SK-N-SH (cell line): Measurements from ENCODE around the gene GBX2. TPM values are rescaled to one million over a fixed set of nuclear protein-coding genes. Genes with fewer than 3 reads are reported as not detected.

Source experiments
- CTCF ChIA-PET: fragments of 300-600, 350-600 bp; formaldehyde crosslinking; extraction: SDS; loops from one replicate; lab custom pipeline; 2021; lab: Yijun Ruan, JAX
- POLR2A ChIA-PET: fragments of 350-600 bp; sonication (Branson Sonifier 250); formaldehyde crosslinking; extraction: SDS; loops from one replicate; lab custom pipeline; 2020; ENCODE audit warnings: antibody characterized with exemption, inconsistent platforms; lab: Yijun Ruan, JAX
- DNase-seq: peaks from one replicate; pipeline ENCODE4 v3.0.0; 2012
- H2AFZ ChIP-seq: fragments of 200-600 bp; sonication (generic); 2 replicates; pipeline ENCODE4 v1.8.1; 2016; ENCODE audit warnings: antibody characterized with exemption, mild to moderate bottlenecking, low read depth
- H3F3A ChIP-seq: fragments of 200-600 bp; sonication (generic); replicated peaks from 2 replicates; pipeline ENCODE3; 2016; ENCODE audit warnings: antibody characterized with exemption, mild to moderate bottlenecking; ENCODE audit not compliant: insufficient read depth
- H3K27ac ChIP-seq, 2 experiments: fragments of 200-500 bp in 1 of 2; fragments of 200-600 bp in 1 of 2; sonication (Bioruptor generic) in 1 of 2; sonication (generic), shearing (Covaris generic) in 1 of 2; 2 replicates each; pipeline versions ENCODE4 v1.5.1 to v1.6.1; 2014 to 2016; ENCODE audit warnings: low read depth in 2 of 2, inconsistent platforms in 1 of 2, low read length in 1 of 2, mild to moderate bottlenecking in 1 of 2, mixed read lengths in 1 of 2
- H3K27me3 ChIP-seq: fragments of 200-600 bp; sonication (generic), shearing (Covaris generic); 2 replicates; pipeline ENCODE4 v1.6.1; 2016; ENCODE audit warnings: mixed run types; ENCODE audit not compliant: insufficient read depth
- H3K36me3 ChIP-seq, 2 experiments: fragments of 200-500 bp in 1 of 2; fragments of 200-600 bp in 1 of 2; sonication (Bioruptor generic) in 1 of 2; sonication (generic) in 1 of 2; replicated peaks in 1 of 2; 2 replicates each; pipeline versions ENCODE3 to v1.5.1; 2014 to 2016; ENCODE audit warnings: low read length in 1 of 2, mild to moderate bottlenecking in 1 of 2; ENCODE audit not compliant: insufficient read depth in 2 of 2, control insufficient read depth in 1 of 2
- H3K4me1 ChIP-seq, 2 experiments: fragments of 200-500 bp in 1 of 2; fragments of 200-600 bp in 1 of 2; sonication (Bioruptor generic) in 1 of 2; sonication (generic), shearing (Covaris generic) in 1 of 2; 2 replicates each; pipeline versions ENCODE4 v1.5.1 to v1.6.1; 2014 to 2016; ENCODE audit warnings: low read depth in 1 of 2, low read length in 1 of 2, mixed run types in 1 of 2; ENCODE audit not compliant: insufficient read depth in 2 of 2, control insufficient read depth in 1 of 2
- H3K4me2 ChIP-seq: fragments of 200-600 bp; sonication (generic), shearing (Covaris generic); 2 replicates; pipeline ENCODE4 v1.6.1; 2017; ENCODE audit warnings: mixed run types
- H3K4me3 ChIP-seq, 2 experiments: fragments of 200-500 bp in 1 of 2; fragments of 200-600 bp in 1 of 2; sonication (Bioruptor generic) in 1 of 2; sonication (generic), shearing (Covaris generic) in 1 of 2; 2 replicates each; pipeline versions ENCODE4 v1.5.1 to v1.8.1; 2014 to 2016; ENCODE audit warnings: low read depth in 2 of 2, inconsistent platforms in 1 of 2, low read length in 1 of 2, mild to moderate bottlenecking in 1 of 2, mixed read lengths in 1 of 2, moderate library complexity in 1 of 2
- H3K79me2 ChIP-seq: fragments of 200-600 bp; sonication (generic); 2 replicates; pipeline ENCODE4 v1.8.1; 2017; ENCODE audit warnings: mild to moderate bottlenecking; ENCODE audit not compliant: insufficient read depth
- H3K9ac ChIP-seq: fragments of 200-600 bp; sonication (generic); 2 replicates; pipeline ENCODE4 v1.6.1; 2017; ENCODE audit warnings: mixed run types
- H3K9me2 ChIP-seq: fragments of 200-600 bp; sonication (generic); 2 replicates; pipeline ENCODE4 v1.6.1; 2017; ENCODE audit warnings: mixed run types
- H3K9me3 ChIP-seq: fragments of 200-600 bp; sonication (generic); 2 replicates; pipeline ENCODE4 v1.6.1; 2017; ENCODE audit warnings: mixed run types, mild to moderate bottlenecking, moderate library complexity
- H4K20me1 ChIP-seq: fragments of 200-600 bp; sonication (generic); 2 replicates; pipeline ENCODE4 v1.6.1; 2017; ENCODE audit warnings: mild to moderate bottlenecking, mixed run types; ENCODE audit not compliant: insufficient read depth
- CTCF ChIP-seq: fragments of 200-600 bp; sonication (generic); IDR thresholded peaks from 2 replicates; pipeline ENCODE4 v1.6.1; 2017; ENCODE audit warnings: antibody characterized with exemption, mild to moderate bottlenecking, moderate library complexity
- ELF1 ChIP-seq: IDR thresholded peaks from 2 replicates; pipeline ENCODE4 v1.4.0; 2012
- GATA2 ChIP-seq: sonication (generic); formaldehyde crosslinking; IDR thresholded peaks from 2 replicates; pipeline ENCODE4 v1.5.0; 2020; ENCODE audit warnings: mild to moderate bottlenecking, missing genetic modification reagents
- JUND ChIP-seq: IDR thresholded peaks from 2 replicates; pipeline ENCODE4 v1.4.0; 2012
- MEF2A ChIP-seq: IDR thresholded peaks from 2 replicates; pipeline ENCODE4 v1.4.0; 2012; ENCODE audit warnings: low read depth, borderline replicate concordance
- MXI1 ChIP-seq: IDR thresholded peaks from 2 replicates; pipeline ENCODE4 v1.6.1; 2012; ENCODE audit warnings: mild to moderate bottlenecking, low read depth, low read length, improper control_type of control experiment
- NRF1 ChIP-seq: IDR thresholded peaks from 2 replicates; pipeline ENCODE4 v1.6.1; 2012; ENCODE audit warnings: low read depth, mild to moderate bottlenecking, low read length
- RAD21 ChIP-seq: IDR thresholded peaks from 2 replicates; pipeline ENCODE4 v1.6.1; 2012; ENCODE audit warnings: mild to moderate bottlenecking, low read length
- RCOR1 ChIP-seq: fragments of 150-350 bp; IDR thresholded peaks from 2 replicates; pipeline ENCODE4 v1.6.1; 2017; ENCODE audit warnings: antibody characterized with exemption, low read length
- RXRA ChIP-seq: IDR thresholded peaks from 2 replicates; pipeline ENCODE4 v1.4.0; 2012; ENCODE audit warnings: low read depth, mild to moderate bottlenecking, borderline replicate concordance
- SIN3A ChIP-seq: IDR thresholded peaks from 2 replicates; pipeline ENCODE4 v1.6.1; 2012; ENCODE audit warnings: low read depth, mild to moderate bottlenecking, low read length, moderate library complexity, borderline replicate concordance
- TAF1 ChIP-seq: IDR thresholded peaks from 2 replicates; pipeline ENCODE4 v1.6.1; 2012; ENCODE audit warnings: low read depth, mild to moderate bottlenecking, low read length, moderate library complexity, borderline replicate concordance
- YY1 ChIP-seq: IDR thresholded peaks from 2 replicates; pipeline ENCODE4 v1.4.0; 2012; ENCODE audit warnings: low read depth, mild to moderate bottlenecking
- WGBS: methylation state at CpG from one replicate; pipeline ENCODE4 v1.1.6; 2017; ENCODE audit warnings: low lambda C conversion rate; 5-methylcytosine and 5-hydroxymethylcytosine counted together
- polyA plus RNA-seq, 3 experiments: library from polyadenylated mRNA; depleted of rRNA; stranded (reverse); fragments of >200 nt; gene quantifications; 2 replicates each; pipeline ENCODE4 v1.2.3, GENCODE V29; 2012
- TF ChIP-seq, protein P1 (sequence below): fragments of 150-350 bp; IDR thresholded peaks from 2 replicates; pipeline ENCODE4 v1.6.1; 2016; ENCODE audit warnings: mild to moderate bottlenecking, low read depth, low read length
- TF ChIP-seq, protein P2 (sequence below): IDR thresholded peaks from 2 replicates; pipeline ENCODE4 v1.4.0; 2012; ENCODE audit warnings: low read depth, borderline replicate concordance
- TF ChIP-seq, protein P3 (sequence below): IDR thresholded peaks from 2 replicates; pipeline ENCODE4 v1.6.1; 2012; ENCODE audit warnings: mild to moderate bottlenecking, low read depth, low read length, moderate library complexity
- TF ChIP-seq, protein P4 (sequence below): IDR thresholded peaks from 2 replicates; pipeline ENCODE4; 2012

The GBX2 gene
- polyA plus RNA-seq, 1 of the 3 experiments (the other 2 are of a cell fraction) = 0.16 TPM

DNA sequence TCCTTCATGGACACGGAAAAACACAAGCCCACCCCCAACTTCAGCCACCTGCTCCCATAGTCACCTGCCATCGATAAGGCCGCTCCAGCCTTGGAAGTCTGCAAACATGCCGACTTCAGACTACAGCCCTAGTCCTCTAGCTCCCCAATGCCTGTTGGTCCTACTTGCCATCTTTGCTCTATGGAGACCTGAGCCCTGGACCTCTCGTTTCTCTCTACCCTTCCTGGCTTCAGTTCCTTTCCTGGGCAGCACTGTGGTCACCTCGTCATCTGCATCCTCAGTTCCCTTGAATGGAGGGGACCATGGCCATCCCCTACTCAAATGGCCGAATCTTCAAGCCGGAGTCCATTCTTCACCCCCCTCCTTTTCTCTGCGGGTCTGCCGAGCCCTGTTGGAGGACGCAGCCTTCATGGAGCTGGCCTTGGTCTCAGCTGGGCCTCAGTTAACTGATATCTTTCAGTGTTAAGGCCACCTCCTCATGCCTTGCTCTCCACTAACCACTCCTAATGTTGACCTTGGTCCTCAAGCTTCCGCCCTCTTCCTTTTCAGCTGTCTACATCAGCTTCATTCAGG lies 47.7 kb upstream of the GBX2 start (continued):
- no peak for TF ChIP-seq MEF2A
- TF ChIP-seq ELF1 = no peak
- TF ChIP-seq, protein P1, sequence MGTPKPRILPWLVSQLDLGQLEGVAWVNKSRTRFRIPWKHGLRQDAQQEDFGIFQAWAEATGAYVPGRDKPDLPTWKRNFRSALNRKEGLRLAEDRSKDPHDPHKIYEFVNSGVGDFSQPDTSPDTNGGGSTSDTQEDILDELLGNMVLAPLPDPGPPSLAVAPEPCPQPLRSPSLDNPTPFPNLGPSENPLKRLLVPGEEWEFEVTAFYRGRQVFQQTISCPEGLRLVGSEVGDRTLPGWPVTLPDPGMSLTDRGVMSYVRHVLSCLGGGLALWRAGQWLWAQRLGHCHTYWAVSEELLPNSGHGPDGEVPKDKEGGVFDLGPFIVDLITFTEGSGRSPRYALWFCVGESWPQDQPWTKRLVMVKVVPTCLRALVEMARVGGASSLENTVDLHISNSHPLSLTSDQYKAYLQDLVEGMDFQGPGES = no peak
- no peak for TF ChIP-seq SIN3A
- no peak for TF ChIP-seq JUND
- no peak for TF ChIP-seq NRF1
- TF ChIP-seq RAD21 = no peak
- no peak for TF ChIP-seq MXI1
- no peak for TF ChIP-seq YY1
- TF ChIP-seq RXRA = no peak

GRCh38 chr2:236215196-236215595 lies 47.0 kb upstream of the GBX2 start:
- H3F3A ChIP-seq = no peaks in the 10 kb centered on the region
- CTCF ChIA-PET = no interaction called here

More at GRCh38 chr2:236215196-236215595, 47.0 kb upstream of the GBX2 start:
- H3K9ac ChIP-seq = no peak overlapping the region
- H3K9me2 ChIP-seq = no peaks in the 10 kb centered on the region
- H3K9me3 ChIP-seq = no peaks in the 10 kb centered on the region
- no peak for DNase-seq
- TF ChIP-seq, protein P2, sequence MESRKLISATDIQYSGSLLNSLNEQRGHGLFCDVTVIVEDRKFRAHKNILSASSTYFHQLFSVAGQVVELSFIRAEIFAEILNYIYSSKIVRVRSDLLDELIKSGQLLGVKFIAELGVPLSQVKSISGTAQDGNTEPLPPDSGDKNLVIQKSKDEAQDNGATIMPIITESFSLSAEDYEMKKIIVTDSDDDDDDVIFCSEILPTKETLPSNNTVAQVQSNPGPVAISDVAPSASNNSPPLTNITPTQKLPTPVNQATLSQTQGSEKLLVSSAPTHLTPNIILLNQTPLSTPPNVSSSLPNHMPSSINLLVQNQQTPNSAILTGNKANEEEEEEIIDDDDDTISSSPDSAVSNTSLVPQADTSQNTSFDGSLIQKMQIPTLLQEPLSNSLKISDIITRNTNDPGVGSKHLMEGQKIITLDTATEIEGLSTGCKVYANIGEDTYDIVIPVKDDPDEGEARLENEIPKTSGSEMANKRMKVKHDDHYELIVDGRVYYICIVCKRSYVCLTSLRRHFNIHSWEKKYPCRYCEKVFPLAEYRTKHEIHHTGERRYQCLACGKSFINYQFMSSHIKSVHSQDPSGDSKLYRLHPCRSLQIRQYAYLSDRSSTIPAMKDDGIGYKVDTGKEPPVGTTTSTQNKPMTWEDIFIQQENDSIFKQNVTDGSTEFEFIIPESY = no peak
- TF ChIP-seq RCOR1 = no peak
- TF ChIP-seq MXI1 = no peak
- TF ChIP-seq CTCF = no peak
- no peak for TF ChIP-seq YY1
- TF ChIP-seq, protein P3, sequence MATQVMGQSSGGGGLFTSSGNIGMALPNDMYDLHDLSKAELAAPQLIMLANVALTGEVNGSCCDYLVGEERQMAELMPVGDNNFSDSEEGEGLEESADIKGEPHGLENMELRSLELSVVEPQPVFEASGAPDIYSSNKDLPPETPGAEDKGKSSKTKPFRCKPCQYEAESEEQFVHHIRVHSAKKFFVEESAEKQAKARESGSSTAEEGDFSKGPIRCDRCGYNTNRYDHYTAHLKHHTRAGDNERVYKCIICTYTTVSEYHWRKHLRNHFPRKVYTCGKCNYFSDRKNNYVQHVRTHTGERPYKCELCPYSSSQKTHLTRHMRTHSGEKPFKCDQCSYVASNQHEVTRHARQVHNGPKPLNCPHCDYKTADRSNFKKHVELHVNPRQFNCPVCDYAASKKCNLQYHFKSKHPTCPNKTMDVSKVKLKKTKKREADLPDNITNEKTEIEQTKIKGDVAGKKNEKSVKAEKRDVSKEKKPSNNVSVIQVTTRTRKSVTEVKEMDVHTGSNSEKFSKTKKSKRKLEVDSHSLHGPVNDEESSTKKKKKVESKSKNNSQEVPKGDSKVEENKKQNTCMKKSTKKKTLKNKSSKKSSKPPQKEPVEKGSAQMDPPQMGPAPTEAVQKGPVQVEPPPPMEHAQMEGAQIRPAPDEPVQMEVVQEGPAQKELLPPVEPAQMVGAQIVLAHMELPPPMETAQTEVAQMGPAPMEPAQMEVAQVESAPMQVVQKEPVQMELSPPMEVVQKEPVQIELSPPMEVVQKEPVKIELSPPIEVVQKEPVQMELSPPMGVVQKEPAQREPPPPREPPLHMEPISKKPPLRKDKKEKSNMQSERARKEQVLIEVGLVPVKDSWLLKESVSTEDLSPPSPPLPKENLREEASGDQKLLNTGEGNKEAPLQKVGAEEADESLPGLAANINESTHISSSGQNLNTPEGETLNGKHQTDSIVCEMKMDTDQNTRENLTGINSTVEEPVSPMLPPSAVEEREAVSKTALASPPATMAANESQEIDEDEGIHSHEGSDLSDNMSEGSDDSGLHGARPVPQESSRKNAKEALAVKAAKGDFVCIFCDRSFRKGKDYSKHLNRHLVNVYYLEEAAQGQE = no peak
- no peak for TF ChIP-seq TAF1
- TF ChIP-seq, protein P4, sequence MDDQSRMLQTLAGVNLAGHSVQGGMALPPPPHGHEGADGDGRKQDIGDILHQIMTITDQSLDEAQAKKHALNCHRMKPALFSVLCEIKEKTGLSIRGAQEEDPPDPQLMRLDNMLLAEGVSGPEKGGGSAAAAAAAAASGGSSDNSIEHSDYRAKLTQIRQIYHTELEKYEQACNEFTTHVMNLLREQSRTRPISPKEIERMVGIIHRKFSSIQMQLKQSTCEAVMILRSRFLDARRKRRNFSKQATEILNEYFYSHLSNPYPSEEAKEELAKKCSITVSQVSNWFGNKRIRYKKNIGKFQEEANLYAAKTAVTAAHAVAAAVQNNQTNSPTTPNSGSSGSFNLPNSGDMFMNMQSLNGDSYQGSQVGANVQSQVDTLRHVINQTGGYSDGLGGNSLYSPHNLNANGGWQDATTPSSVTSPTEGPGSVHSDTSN = no peak
- TF ChIP-seq GATA2 (CRISPR knock-in tag) = no peak
- no peak for TF ChIP-seq NRF1
- no peak overlapping the region for H3K4me3 ChIP-seq
- no peak overlapping the region for H3K4me2 ChIP-seq
- H2AFZ ChIP-seq = no peak overlapping the region
- POLR2A ChIA-PET = no interaction called here
- H3K27me3 ChIP-seq = no peaks in the 10 kb centered on the region; the same call in 1 of the 2 replicates
- no peaks in the 10 kb centered on the region for H3K36me3 ChIP-seq
- WGBS = 26% methylated on average over 3 of the region's 6 CpGs
- no peaks in the 10 kb centered on the region for H4K20me1 ChIP-seq
- H3K4me1 ChIP-seq = no peaks in the 10 kb centered on the region
- no peak overlapping the region for H3K27ac ChIP-seq
- H3K79me2 ChIP-seq = no peaks in the 10 kb centered on the region
